MM.1S (cell line): Measurements from ENCODE around the gene SREBF1.

Experiments used
- EZH2phosphoT487 ChIP-seq: fragments of 300-600 bp; sonication (generic); IDR thresholded peaks from 2 replicates; pipeline ENCODE4 v1.6.1; 2018; ENCODE audit warnings: antibody characterized with exemption, low read length
- TF ChIP-seq, protein P1 (sequence below): fragments of 300-600 bp; sonication (generic); IDR thresholded peaks from 2 replicates; pipeline ENCODE4 v1.5.1; 2016; ENCODE audit warnings: antibody characterized with exemption, low read length, mixed read lengths

DNA sequence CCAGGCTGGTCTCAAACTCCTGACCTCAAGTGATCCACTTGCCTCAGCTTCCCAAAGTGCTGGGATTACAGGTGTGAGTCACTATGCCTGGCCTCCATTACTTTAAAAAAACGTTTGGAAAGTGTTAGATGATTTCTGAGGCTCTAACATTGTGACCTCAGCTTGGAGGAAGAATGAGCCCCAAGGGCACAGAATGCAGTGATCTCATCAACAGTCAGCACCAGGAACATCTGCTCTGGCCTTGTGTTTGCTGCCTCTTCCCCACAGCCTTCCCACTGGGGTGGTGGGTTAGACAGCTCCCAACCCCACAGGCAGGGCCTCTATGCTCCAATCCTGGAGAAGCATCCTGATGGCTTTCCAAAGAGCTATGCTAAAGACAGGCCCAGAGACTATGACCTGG, 37.7 kb upstream of the SREBF1 start:
- TF ChIP-seq, protein P1, sequence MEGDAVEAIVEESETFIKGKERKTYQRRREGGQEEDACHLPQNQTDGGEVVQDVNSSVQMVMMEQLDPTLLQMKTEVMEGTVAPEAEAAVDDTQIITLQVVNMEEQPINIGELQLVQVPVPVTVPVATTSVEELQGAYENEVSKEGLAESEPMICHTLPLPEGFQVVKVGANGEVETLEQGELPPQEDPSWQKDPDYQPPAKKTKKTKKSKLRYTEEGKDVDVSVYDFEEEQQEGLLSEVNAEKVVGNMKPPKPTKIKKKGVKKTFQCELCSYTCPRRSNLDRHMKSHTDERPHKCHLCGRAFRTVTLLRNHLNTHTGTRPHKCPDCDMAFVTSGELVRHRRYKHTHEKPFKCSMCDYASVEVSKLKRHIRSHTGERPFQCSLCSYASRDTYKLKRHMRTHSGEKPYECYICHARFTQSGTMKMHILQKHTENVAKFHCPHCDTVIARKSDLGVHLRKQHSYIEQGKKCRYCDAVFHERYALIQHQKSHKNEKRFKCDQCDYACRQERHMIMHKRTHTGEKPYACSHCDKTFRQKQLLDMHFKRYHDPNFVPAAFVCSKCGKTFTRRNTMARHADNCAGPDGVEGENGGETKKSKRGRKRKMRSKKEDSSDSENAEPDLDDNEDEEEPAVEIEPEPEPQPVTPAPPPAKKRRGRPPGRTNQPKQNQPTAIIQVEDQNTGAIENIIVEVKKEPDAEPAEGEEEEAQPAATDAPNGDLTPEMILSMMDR: no peak
- no peak for TF ChIP-seq EZH2phosphoT487
